GM19351 (cell line): Measurements from ENCODE around the gene CENPX.
"Not testable (repeated sequence)": the region's sequence is repeated elsewhere in the genome, so short reads cannot be mapped to it uniquely, and the experiment has no call there.

ENCODE experiments used
- ATAC-seq: cut with Tn5 transposase; IDR thresholded peaks from one replicate; pipeline ENCODE4 v1.9.1; 2021; ENCODE audit warnings: mild to moderate bottlenecking, moderate library complexity; ENCODE audit not compliant: unreplicated experiment

The CENPX gene

DNA sequence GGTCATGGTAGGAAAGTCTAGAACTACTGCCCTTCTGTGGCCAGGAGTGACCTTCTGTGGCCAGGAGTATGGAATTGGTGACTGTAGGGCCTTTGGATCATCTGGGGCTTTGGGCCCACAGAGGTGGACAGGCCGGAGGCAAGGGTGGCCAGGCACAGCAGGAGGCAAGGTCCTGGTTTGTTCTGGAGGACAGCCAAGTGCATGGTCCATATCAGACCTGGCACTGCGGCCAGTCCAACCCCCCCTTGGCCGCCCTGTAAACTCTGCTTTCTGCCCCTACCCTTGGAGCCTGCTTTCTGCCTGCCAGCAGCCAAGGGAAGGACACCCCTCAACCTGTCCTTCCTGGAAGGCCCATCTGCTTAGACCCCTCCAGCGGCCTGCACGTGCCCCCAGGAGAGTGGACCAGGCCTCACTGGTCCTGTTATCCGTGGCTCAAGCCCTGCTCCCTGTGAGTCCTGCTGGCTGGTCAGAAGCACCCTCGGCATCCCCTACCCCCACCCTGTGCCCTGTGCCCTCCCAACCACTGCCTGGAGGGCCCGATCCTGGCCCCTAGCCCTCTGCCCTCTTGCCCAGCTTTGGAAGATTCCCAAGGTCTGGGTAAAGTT, 17.1 kb upstream of the CENPX start:
- no peak for ATAC-seq

GRCh38 chr17:82038796-82039409, 16.2 kb upstream of the CENPX start:
- not testable (repeated sequence) for ATAC-seq

GRCh38 chr17:82037889-82038195, 15.2 kb upstream of the CENPX start:
- ATAC-seq: no peak

DNA sequence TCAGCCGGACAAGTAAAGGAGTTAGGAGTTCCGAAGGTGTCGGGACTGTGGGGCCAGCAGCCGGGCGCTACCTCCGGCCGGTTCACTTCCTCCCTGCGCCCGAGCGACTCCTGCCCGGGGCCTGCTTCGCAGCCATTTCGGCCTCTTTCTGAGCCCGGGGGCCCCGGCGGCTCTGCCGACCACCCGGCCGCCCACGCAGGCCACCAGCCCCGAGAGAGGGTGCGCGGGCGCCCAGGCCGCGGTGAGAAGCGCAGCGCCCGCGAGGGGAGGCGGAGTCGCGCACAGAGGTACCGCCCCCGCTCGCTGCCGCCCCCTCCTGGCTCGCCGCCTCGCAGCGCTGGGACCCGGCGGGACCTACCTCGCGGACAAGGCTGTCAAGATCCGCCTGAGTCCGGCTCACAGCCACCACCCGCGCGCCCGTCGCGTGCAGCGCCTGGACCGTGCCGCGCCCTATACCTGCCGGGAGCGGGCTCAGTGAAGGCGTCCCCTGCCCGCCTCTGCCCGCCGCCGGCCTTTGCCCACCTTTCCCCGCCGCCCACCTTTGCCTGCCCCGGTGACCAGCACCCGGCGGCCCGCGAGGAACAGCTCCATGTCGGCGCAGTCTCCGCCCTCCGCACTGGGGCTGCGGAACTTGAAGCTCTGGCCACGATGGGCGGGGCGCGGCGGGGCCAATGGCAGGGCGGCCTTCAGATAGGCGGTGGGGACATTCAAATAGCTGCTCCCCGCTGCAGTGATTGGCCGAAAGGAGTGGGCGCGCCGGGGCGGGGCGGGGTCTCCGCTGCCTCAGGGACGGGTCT, 14.6 kb upstream of the CENPX start, which contains the start of gene DCXR:
Gene DCXR (minus strand): TSS at position 606 of the 797 bp plus-strand sequence. CDS start 15 bp downstream, at position 591.
- ATAC-seq: peak; percentile 88

- ATAC-seq: no peak
Observed at GRCh38 chr17:82036634-82037091, 14.0 kb upstream of the CENPX start.

GRCh38 chr17:82035956-82036633, 13.4 kb upstream of the CENPX start:
- ATAC-seq: no peak

DNA sequence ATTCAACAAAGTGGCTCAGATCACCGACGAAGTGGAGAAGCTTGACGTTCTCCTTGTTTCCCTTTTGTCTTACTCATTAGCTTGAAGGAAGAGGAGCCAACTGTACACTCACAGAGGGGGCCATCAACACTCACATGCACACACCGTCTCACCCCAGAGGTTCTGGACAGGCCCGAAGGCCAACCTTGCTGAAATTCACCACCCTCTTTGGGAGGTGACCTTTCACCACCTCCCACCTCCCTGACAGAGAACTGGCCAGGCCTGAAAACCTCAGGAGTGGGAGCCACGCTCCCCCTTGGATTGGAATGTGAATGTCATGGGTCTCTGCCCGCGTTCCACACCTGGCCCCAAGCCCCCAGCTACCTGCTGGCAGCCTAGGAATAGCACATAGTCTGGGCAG, 12.8 kb upstream of the CENPX start:
- ATAC-seq: no peak

DNA sequence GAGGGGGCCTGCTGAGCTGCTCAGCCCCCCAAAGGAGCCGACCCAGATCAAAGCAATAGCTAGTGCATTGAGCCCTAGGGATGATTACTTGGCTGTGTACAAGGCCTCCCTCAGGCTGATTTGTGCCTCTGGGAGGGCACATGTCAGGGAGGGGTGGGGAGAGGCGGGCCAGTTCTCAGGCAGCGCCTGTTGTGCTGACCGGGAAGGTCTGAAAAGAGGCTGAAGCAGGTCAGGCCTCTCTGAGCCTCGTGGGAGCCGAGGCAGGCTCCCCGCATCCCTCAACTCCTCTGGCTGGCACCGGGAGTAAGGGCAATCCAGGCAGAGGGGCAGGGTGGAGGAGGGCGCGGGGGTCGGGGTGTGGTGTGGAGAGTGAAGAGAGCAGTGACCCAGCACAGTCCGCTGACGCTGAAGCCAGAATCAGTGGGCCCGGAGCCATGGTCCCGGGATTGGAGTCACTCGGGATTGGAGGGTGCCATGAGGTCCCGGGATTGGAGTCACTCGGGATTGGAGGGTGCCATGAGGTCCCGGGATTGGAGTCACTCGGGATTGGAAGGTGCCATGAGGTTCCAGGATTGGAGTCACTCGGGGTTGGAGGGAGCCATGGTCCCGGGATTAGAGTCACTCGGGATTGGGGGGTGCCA, 11.8 kb upstream of the CENPX start:
- ATAC-seq: no peak

GRCh38 chr17:82033359-82034085, 10.8 kb upstream of the CENPX start:
- no peak for ATAC-seq

DNA sequence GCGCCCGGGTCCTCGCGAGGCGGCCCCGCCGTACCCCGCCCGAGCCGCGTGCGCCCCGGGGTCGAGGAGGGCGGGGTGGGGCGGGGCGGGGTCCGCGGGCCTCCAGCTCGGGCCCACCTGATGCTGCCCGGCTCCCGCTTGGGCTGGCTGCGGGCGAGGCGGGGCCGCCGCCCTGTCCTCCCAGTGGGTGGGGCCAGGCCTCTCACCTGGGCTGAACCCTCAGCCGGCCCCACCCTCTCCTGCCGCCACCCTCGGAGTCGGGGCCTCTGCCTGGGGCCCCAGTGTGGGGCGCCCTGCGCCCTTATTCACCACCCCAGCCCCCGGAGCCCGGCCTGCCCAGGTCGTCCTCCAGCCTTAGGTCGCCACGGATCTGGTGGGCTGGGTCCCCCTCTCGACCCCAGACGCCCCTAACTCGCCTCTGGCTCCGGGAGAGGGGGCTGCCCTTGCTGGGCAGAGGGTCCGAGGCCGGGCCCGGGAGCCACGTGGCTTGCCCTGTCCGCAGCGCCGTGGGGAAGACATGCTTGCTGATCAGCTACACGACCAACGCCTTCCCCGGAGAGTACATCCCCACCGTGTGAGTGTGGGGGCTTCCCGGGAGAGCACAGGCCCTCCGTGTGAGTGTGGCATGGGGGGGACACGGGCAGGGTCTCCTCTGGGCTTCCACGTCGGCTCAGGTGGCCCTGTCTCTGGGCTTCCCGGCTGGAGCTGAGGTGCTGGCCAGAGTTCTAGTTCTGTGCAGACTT, 9.4 kb upstream of the CENPX start:
- ATAC-seq: no peak

DNA sequence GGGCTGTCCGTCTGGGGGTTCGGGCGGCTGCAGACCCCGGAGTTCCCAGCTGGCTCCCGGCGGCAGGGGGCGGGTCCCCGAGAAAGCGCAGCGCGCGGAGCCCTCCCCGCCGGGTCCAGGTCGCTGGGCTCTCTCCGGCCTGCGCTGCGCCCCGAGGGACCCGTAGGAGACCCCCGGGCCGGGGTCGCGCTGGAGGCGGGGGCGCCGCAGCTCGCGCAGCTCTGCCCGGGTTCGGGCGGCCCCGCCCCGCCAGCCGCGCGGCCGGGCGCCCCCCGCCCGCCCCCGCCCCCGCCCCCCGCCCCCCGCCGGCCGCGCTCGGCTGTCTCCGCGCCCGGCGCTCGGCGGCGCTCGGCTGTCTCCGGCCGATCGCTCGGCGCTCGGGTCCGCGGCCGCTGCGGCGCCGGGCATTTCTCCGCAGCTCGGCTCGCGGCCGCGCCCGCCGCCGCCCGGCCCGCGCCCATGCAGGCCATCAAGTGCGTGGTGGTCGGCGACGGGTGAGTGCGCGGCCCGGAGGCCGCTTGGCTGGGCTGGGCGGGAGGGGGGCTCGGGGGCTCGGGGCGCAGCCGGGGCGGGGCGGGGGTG, 8.7 kb upstream of the CENPX start, which contains the start of gene RAC3:
Gene RAC3 (plus strand): TSS at position 376 of the 582 bp plus-strand sequence. CDS start 84 bp downstream, at position 460.
- no peak for ATAC-seq

- ATAC-seq: no peak
Observed at GRCh38 chr17:82030470-82031302, 8.0 kb upstream of the CENPX start.

DNA sequence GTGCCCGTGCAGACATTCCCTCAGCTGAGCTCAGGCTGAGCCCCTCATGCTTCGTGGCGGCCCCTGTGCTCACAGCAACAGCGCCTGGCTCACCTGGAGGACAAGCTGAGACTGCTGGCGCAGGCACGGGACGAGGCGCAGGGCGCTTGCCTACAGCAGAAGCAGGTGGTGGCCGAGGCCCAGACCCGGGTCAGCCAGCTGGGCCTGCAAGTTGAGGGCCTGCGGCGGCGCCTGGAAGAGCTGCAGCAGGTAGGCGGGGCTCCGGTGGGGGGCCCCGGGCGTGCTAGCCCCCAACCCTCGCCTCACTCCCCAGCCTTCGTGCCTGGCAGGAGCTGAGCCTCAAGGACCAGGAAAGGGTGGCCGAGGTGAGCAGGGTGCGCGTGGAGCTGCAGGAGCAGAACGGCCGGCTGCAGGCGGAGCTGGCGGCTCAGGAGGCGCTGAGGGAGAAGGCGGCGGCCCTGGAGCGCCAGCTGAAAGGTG, 7.4 kb upstream of the CENPX start:
- ATAC-seq: no peak

DNA sequence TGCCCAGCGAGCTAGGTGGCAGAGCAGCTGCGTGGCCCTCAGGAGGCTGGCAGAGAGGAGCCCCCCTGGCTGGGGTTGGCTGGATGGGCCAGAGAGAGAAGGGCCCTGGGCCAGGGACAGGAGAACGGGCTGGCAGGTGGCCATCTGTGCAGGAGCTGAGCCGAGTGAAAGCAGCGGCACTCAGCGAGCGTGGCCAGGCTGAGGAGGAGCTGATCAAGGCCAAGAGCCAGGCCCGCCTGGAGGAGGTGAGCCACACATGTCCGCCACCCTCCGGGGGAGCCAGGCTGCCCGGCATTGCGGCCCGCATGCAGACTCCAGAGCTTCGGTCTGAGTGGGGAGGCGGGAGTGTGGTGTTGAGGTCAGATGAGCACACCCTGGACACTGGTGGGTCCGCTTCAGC, 6.7 kb upstream of the CENPX start:
- ATAC-seq: no peak

- ATAC-seq: no peak
Observed at GRCh38 chr17:82028966-82029365, 6.3 kb upstream of the CENPX start.

DNA sequence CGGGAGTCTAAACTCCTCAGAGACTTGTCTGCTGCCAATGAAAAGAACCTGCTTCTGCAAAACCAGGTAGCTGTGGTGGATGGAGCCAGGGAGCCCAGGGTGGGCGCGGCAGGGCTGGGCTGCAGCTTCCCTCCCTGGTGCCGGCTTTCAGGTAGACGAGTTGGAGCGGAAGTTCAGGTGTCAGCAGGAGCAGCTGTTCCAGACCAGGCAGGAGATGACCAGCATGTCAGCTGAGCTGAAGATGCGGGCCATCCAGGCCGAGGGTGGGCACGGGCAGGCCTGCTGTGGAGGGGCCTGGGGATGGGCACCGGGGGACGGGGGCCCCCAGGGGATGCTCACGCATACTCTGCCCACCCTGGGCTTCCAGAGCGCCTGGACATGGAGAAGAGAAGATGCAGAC, 5.6 kb upstream of the CENPX start:
- ATAC-seq: no peak

GRCh38 chr17:82025401-82026107, 2.9 kb upstream of the CENPX start:
- ATAC-seq: no peak

GRCh38 chr17:82024859-82025258, 2.2 kb upstream of the CENPX start:
- no peak for ATAC-seq
